Naive B cell (primary cell): ENCODE data around the gene MASP1. TPM values are rescaled to one million over a fixed set of nuclear protein-coding genes. Genes with fewer than 3 reads are reported as not detected.
"Not testable (repeated sequence)": the region's sequence is repeated elsewhere in the genome, so short reads cannot be mapped to it uniquely, and the experiment has no call there.

Source experiments
- ATAC-seq, 2 donors: fragments of 150-1000 bp; cut with Tn5 transposase; 2 replicates each; pipeline ENCODE4 v1.10.0; 2021; ENCODE audit warnings: low read depth in 2 of 2, mild to moderate bottlenecking in 2 of 2, moderate library complexity in 2 of 2
- DNase-seq: peaks from one replicate; pipeline ENCODE4 v3.0.0; 2022
- H3K27ac Mint-ChIP-seq, 6 donors: one replicate each; pipeline ENCODE4 v1.8.0; 2020 to 2022; ENCODE audit warnings: mild to moderate bottlenecking in 6 of 6, mixed read lengths in 6 of 6, moderate library complexity in 5 of 6, inconsistent platforms in 2 of 6
- H3K27me3 Mint-ChIP-seq, 3 donors: one replicate each; pipeline ENCODE4 v1.8.0; 2021 to 2022; ENCODE audit warnings: mixed read lengths in 3 of 3, mild to moderate bottlenecking in 1 of 3
- H3K36me3 Mint-ChIP-seq, 2 donors: one replicate each; pipeline ENCODE4 v1.8.0; 2020 to 2022; ENCODE audit warnings: mixed read lengths in 2 of 2, inconsistent platforms in 1 of 2, mild to moderate bottlenecking in 1 of 2
- H3K4me1 Mint-ChIP-seq, 3 donors: one replicate each; pipeline ENCODE4 v1.8.0; 2020 to 2022; ENCODE audit warnings: mixed read lengths in 3 of 3, inconsistent platforms in 1 of 3, mild to moderate bottlenecking in 1 of 3, moderate library complexity in 1 of 3
- H3K4me3 Mint-ChIP-seq, 8 donors: one replicate each; pipeline ENCODE4 v1.8.0; 2020 to 2022; ENCODE audit warnings: mild to moderate bottlenecking in 8 of 8, mixed read lengths in 8 of 8, moderate library complexity in 8 of 8, inconsistent platforms in 2 of 8
- H3K9me3 Mint-ChIP-seq, 7 donors: one replicate each; pipeline ENCODE4 v1.8.0; 2020 to 2022; ENCODE audit warnings: mixed read lengths in 7 of 7, mild to moderate bottlenecking in 5 of 7, inconsistent platforms in 2 of 7, moderate library complexity in 1 of 7
- polyA plus RNA-seq, 6 donors: library from polyadenylated mRNA; unstranded; fragments of 300-500 nt; fragmentation: Illumina TruSeq; gene quantifications; one replicate each; pipeline ENCODE4 v1.2.3, GENCODE V29; 2021; ENCODE audit warnings: low read depth in 6 of 6

The MASP1 gene
- polyA plus RNA-seq, 6 donors from 2014 or later = not detected

DNA sequence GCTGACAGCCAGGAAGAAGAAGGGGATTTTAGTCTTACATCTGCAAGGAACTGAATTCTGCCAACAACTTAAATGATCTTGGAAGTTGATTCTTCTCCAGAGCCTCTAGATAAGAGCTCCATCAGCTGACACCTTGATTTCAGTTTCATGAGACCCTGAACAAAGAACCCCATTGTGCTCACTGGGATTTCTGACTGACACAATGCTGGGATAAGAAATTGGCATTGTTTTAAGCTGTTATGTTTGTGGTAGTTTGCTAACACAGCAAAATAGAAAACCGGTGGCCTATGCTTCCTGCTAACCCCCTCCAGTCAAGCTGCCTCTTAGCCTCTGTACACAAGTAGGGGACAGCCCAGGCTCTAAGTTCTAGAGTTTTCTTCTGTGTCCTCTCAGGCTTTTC lies 36.2 kb downstream of the MASP1 start:
- no peaks in the 10 kb centered on the region for H3K36me3 Mint-ChIP-seq
- no peak overlapping the region for H3K27ac Mint-ChIP-seq
- ATAC-seq = no peak

DNA sequence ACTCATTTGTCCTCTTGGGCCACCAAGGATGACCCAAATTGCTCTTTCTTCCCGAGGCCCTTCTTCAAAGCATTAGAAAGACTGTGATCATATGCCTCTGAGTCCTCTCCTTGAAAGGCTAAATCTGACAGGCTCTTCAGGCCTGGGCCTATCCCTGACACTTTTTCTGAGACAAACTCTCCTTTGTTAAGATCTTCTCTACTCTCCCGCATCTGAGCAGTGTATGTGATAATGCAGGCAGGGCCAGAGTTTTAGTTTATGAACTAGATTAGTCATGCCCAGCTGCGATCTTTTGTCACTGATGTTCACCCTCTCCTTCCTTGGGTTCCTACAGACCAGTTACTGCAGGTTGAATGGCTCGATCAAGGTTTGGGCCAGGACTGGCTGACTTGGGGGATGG lies 39.2 kb downstream of the MASP1 start:
- Mint-ChIP-seq H3K27me3 (peaks cover 28 to 52% (median 42%) of the 10 kb centered on the region in 3 donors), H3K9me3 (no peaks in the 10 kb centered on the region), H3K4me1 (no peaks in the 10 kb centered on the region), H3K4me3 (no peak overlapping the region), H3K27ac (no peak overlapping the region), H3K36me3 (no peaks in the 10 kb centered on the region)
- ATAC-seq (no peak), DNase-seq (no peak)

More for the DNA sequence above, 36.2 kb downstream of the MASP1 start:
- Mint-ChIP-seq H3K9me3 (no peaks in the 10 kb centered on the region), H3K4me3 (no peak overlapping the region), H3K4me1 (no peaks in the 10 kb centered on the region), H3K27me3 (peaks cover 28 to 39% (median 34%) of the 10 kb centered on the region in 3 donors)
- DNase-seq = no peak

DNA sequence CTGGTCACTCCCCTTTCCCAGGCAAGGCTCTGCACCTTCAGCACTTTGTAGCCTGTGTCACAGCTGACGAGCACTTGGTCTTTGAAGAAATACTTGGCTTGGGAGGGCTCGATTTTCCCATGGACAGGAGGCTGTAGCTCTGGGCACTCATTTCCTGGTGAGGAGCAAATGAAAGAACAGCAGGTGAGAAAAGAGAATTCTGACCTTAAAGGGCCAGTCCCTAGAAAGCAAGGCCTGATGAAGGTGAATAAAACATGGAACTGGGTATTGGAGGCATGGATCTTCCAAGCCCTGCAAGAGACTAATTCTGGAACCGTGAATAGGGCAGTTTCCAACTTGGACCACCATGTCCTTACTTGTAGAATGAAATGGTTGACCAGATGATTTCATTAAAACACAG lies 39.9 kb downstream of the MASP1 start:
- H3K4me3 Mint-ChIP-seq = no peak overlapping the region
- DNase-seq (no peak), ATAC-seq (no peak)
- H3K36me3 Mint-ChIP-seq = no peaks in the 10 kb centered on the region
- H3K9me3 Mint-ChIP-seq = no peaks in the 10 kb centered on the region
- H3K27ac Mint-ChIP-seq = no peak overlapping the region
- H3K4me1 Mint-ChIP-seq = no peaks in the 10 kb centered on the region
- H3K27me3 Mint-ChIP-seq = peaks cover 33 to 55% (median 45%) of the 10 kb centered on the region in 3 donors

DNA sequence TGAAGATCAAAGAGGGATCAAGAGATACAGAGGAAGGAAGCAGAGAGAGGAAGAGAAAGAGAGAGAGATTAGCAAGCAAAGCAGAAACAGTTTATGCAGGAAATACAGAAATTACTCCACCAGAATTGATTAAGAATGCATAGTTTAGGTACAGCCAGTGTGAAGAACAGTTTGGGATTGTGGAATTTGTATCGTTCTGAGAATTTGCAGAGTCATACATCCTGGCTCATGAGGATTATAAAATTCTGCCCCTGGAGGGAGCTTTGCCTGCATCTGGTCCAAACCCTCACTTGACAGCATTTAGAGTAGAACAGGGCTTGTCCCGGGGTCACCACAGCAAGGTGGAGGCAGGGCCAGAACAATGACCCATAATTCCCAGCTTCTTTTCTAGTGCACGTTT lies 44.1 kb downstream of the MASP1 start:
- Mint-ChIP-seq H3K4me3 (no peak overlapping the region), H3K27ac (no peak overlapping the region), H3K9me3 (no peaks in the 10 kb centered on the region), H3K4me1 (no peaks in the 10 kb centered on the region), H3K27me3 (peaks cover 37 to 44% (median 41%) of the 10 kb centered on the region in 3 donors), H3K36me3 (no peaks in the 10 kb centered on the region)
- DNase-seq (no peak), ATAC-seq (no peak)

DNA sequence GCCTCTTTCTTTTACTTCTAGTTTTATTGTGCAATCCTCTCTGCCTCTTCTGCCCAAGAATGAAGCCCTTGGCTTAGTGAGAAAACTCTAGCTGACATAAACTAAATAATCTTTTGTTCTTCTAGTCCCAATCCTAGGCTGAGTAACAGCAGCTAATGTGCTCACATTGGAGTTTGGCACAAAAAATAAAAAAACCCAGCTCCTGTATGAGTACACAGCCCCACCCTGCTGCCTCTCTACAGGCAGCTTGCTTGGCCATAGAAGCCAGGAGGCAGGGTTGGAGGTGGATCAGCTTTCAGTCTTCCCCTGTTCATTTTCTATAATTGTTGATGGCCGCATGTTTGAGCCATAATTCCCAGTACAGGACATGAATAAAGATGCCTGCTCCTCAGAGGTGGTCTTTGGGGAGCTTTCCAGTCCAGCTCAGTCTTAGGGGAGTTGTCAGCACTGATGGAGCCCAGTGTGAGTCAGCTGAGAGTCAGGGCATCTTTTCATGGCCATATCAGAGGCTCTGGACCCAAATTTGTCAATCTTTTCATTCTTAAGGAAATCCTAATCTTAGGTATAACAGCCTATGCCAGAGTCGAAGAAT lies 47.5 kb downstream of the MASP1 start:
- peaks cover 2 to 9% (median 6%) of the 10 kb centered on the region in 7 donors for H3K9me3 Mint-ChIP-seq
- H3K27me3 Mint-ChIP-seq = peaks cover 27 to 43% (median 30%) of the 10 kb centered on the region in 3 donors
- H3K36me3 Mint-ChIP-seq = peaks cover 0 to 7% of the 10 kb centered on the region in 2 donors
- peak overlapping the region in 1 of 6 donors; percentile 46 for H3K27ac Mint-ChIP-seq
- no peak overlapping the region for H3K4me3 Mint-ChIP-seq
- no peaks in the 10 kb centered on the region for H3K4me1 Mint-ChIP-seq
- DNase-seq (no peak), ATAC-seq (no peak)

DNA sequence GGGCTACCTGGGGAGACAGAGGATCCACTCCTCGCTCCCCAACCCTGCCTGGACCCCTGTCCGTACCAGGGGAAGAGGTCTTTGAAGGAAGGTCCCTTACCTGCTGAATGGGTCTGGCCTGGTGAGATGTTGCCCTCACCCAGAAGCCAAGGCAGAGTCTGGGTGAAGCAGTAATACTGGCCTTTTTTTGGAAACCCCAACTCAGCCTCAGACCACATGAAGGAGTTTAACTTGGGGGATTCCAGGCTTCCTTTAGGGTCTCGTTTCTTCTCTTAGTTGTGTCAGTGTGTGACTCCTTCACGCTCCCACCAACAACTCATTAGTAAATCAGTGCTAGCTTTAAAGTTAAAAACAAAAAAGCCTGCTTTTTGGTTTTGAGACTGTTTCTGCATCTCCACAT lies 48.6 kb downstream of the MASP1 start:
- Mint-ChIP-seq H3K9me3 (peaks cover 2 to 9% (median 6%) of the 10 kb centered on the region in 7 donors), H3K36me3 (peaks cover 0 to 7% of the 10 kb centered on the region in 2 donors)

DNA sequence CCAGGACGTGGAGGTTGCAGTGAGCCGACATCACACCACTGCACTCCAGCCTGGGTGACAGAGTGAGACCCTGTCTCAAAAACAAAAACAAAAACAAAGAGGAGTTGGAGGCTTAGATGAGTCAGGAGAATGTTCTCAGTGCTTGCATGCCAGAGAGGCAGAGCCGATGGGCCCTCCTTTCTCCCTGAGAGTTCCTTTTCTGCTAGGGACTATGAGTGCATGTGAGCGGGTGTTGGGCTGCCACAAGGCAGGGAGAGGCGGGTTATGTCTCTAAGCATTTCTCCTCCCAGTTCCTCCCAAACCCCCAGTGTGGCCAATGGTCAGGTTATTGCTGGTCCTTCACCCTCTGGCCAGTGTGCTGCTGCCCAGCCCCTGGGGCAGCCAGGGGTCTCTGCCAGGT lies 49.1 kb downstream of the MASP1 start:
- Mint-ChIP-seq H3K9me3 (peaks cover 2 to 9% (median 6%) of the 10 kb centered on the region in 7 donors), H3K27ac (no peak overlapping the region), H3K4me1 (no peaks in the 10 kb centered on the region), H3K27me3 (peaks cover 17 to 36% (median 21%) of the 10 kb centered on the region in 3 donors), H3K4me3 (no peak overlapping the region), H3K36me3 (peaks cover 0 to 7% of the 10 kb centered on the region in 2 donors)
- DNase-seq (no peak), ATAC-seq (no peak)

More for the DNA sequence above, 48.6 kb downstream of the MASP1 start:
- DNase-seq = no peak
- H3K4me1 Mint-ChIP-seq = no peaks in the 10 kb centered on the region
- no peak overlapping the region for H3K27ac Mint-ChIP-seq
- H3K27me3 Mint-ChIP-seq = peaks cover 20 to 37% (median 23%) of the 10 kb centered on the region in 3 donors
- no peak overlapping the region for H3K4me3 Mint-ChIP-seq
- ATAC-seq = no peak

DNA sequence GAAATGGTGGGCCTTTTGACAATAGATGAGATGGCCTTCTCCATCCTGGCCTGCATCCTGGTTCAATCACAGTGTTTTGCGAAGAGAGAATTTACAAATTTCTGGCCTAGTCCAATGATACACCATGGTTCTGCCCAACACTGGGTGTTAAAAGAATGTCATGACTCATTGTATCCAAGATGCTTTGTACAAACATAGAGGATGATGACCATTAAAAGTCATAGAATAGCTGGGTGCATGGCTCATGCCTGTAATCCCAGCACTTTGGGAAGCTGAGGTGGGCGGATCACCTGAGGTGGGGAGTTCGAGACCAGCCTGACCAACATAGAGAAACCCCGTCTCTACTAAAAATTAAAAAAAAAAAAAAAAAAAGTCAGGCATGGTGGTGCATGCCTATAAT lies 52.7 kb downstream of the MASP1 start:
- not testable (repeated sequence) for H3K4me1 Mint-ChIP-seq, ATAC-seq, DNase-seq, H3K9me3 Mint-ChIP-seq, H3K36me3 Mint-ChIP-seq, H3K4me3 Mint-ChIP-seq, H3K27ac Mint-ChIP-seq
- H3K27me3 Mint-ChIP-seq = peaks cover 0 to 16% (median 4%) of the 10 kb centered on the region in 3 donors

DNA sequence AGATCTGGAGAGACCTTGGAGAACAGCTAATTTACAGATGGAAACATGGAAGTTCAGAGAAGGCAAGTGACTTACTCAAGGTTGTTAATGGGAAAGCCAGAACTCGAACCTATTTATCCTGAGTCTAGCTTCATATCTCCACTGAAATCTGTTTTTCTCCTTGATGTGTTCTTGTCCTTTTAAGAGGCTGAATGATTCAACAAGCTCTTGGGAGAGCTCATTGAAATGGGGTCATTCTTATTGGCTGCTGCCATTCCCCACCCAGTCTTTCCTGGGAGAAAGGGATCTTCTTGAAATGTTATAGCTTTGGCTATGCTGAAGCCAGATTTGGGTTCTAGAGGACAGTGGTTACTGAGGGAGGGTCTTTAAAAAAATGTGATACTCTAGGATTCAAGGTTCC lies 53.3 kb downstream of the MASP1 start:
- Mint-ChIP-seq H3K4me1 (no peaks in the 10 kb centered on the region), H3K4me3 (no peak overlapping the region)
- DNase-seq = no peak

DNA sequence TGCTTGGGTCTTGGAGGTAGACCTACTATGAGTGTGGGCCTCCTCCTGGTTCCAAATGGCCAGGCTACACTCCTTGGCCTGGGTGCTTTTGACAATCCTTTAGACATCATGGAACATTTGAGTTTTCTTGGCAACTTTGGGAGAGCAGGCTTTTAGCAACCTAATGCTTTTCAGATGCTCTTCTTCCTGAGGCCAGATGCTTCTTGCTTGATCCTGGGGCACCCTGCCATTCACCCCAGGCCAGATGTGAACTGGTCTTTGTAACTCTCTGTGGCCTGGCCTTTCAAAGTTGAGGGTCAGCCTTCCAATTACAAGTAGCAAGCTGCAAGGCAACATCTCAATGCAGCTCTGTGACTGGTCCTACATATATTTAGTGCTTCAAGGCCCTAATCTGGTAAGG lies 53.8 kb downstream of the MASP1 start:
- Mint-ChIP-seq H3K4me1 (no peaks in the 10 kb centered on the region), H3K9me3 (peaks cover 2 to 9% (median 6%) of the 10 kb centered on the region in 7 donors), H3K36me3 (peaks cover 0 to 7% of the 10 kb centered on the region in 2 donors), H3K27me3 (peaks cover 0 to 16% (median 4%) of the 10 kb centered on the region in 3 donors), H3K4me3 (no peak overlapping the region), H3K27ac (no peak overlapping the region)
- DNase-seq (no peak), ATAC-seq (no peak)

More for the DNA sequence above, 53.3 kb downstream of the MASP1 start:
- no peak for ATAC-seq
- Mint-ChIP-seq H3K27ac (no peak overlapping the region), H3K27me3 (peaks cover 0 to 16% (median 4%) of the 10 kb centered on the region in 3 donors), H3K36me3 (peaks cover 0 to 7% of the 10 kb centered on the region in 2 donors), H3K9me3 (peaks cover 2 to 9% (median 6%) of the 10 kb centered on the region in 7 donors)

DNA sequence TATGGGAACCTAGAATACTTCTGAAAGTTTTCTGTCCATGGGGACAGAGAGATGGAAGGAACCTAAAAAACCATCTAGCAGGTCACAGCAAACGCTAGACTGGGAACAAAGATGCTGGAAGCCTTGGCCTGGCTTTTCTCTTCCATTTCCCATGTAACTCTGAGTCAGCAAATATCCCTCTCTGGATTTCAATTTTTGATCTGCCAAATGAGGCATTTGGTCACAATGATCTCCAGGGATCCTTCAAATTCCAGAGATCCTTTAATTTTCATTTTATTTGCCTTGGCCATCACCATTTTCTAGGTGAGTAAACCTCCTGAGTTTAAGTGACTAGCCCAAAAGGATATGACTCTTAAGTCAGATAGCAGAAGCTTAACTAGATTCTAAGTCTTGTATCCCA lies 54.6 kb downstream of the MASP1 start:
- peaks cover 0 to 16% (median 4%) of the 10 kb centered on the region in 3 donors for H3K27me3 Mint-ChIP-seq
- no peak overlapping the region for H3K27ac Mint-ChIP-seq
- H3K36me3 Mint-ChIP-seq = peaks cover 0 to 7% of the 10 kb centered on the region in 2 donors

DNA sequence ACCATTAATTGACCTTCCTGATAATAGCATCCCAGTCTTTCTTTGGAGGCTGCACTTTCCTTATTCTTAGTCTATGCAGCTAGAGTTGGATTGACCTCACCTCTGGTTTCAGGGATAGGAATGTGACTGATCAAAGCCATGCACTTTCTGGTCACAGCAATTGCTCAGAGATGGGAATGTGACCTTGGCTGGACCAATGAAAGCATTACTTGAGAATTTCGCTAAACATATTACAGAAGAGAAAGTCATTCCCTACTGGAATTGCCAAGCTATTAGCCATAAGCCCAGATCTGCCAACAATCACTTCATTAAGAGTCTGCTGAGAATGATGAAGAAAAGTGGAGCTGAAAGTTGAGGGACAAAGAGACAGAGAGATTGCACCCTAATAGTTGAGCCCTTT lies 61.5 kb downstream of the MASP1 start:
- H3K9me3 Mint-ChIP-seq = no peaks in the 10 kb centered on the region
- H3K4me1 Mint-ChIP-seq = no peaks in the 10 kb centered on the region
- H3K27ac Mint-ChIP-seq = no peak overlapping the region
- DNase-seq (no peak), ATAC-seq (no peak)
- H3K4me3 Mint-ChIP-seq = no peak overlapping the region
- no peaks in the 10 kb centered on the region for H3K36me3 Mint-ChIP-seq
- H3K27me3 Mint-ChIP-seq = peaks cover 26 to 45% (median 35%) of the 10 kb centered on the region in 3 donors

More for the DNA sequence above, 54.6 kb downstream of the MASP1 start:
- DNase-seq = no peak
- no peaks in the 10 kb centered on the region for H3K4me1 Mint-ChIP-seq
- peaks cover 2 to 9% (median 6%) of the 10 kb centered on the region in 7 donors for H3K9me3 Mint-ChIP-seq
- no peak for ATAC-seq
- no peak overlapping the region for H3K4me3 Mint-ChIP-seq

DNA sequence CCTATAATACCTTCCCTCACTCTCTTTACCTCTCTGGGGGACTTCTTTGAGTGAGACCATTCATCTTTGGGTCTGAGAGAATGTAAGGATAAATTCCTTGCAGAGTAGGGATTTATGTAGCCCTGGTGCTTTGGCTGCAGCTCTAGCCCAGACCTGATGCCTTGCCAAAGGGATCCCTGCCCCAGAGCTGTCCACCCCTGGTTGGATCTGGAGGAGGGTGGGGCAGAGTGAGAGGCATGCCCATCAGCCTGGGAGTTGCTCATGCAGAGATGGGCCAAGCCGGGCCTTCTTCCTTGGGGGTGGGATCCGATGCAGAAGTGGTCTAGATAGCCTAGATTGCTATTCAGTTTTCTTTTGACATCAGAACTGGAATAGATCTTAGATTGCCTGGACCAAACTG lies 62.8 kb downstream of the MASP1 start:
- no peaks in the 10 kb centered on the region for H3K9me3 Mint-ChIP-seq
- no peaks in the 10 kb centered on the region for H3K4me1 Mint-ChIP-seq
- no peak for ATAC-seq
- H3K27me3 Mint-ChIP-seq = peaks cover 26 to 49% (median 35%) of the 10 kb centered on the region in 3 donors
- peak overlapping the region in 1 of 8 donors; percentile 18 for H3K4me3 Mint-ChIP-seq
- no peak overlapping the region for H3K27ac Mint-ChIP-seq
- DNase-seq = no peak
- no peaks in the 10 kb centered on the region for H3K36me3 Mint-ChIP-seq

DNA sequence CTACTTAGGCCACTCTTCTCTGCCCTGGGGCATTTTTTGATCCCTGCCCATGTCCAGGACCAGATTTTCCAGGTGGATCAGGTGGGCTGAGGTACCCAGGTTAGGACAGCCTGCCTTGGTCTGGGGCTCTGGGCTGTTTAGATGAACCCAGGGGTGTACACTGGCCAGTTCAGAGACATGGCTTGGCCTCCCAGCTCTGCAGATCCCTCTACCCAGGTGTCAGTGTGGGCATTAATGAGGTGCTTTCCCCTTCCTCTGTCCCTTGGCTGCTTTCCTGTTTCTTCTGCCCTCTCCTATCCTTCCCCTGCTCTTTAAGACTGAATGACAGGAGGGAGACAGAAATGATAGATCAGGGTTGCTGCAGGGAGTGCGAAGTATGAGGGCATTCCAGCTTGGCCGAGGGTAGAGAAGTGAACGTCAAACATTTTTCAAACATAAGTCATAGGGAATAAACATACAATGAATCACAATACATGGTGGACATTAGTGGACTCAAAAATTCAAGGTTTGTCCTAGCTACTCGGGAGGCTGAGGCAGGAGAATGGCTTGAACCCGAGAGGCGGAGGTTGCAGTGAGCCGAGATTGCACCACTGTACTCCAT lies 63.8 kb downstream of the MASP1 start:
- no peaks in the 10 kb centered on the region for H3K36me3 Mint-ChIP-seq
- H3K4me1 Mint-ChIP-seq = no peaks in the 10 kb centered on the region
- H3K4me3 Mint-ChIP-seq = no peak overlapping the region
- H3K27me3 Mint-ChIP-seq = peaks cover 26 to 49% (median 35%) of the 10 kb centered on the region in 3 donors
- H3K27ac Mint-ChIP-seq = no peak overlapping the region
- ATAC-seq (no peak), DNase-seq (no peak)
- no peaks in the 10 kb centered on the region for H3K9me3 Mint-ChIP-seq
